Astrocyte of the cerebellum (primary cell): Measurements from ENCODE around the gene CEACAM16.
"Not testable (repeated sequence)": the region's sequence is repeated elsewhere in the genome, so short reads cannot be mapped to it uniquely, and the experiment has no call there.

Experiments used
- DNase-seq: peaks from one replicate; pipeline ENCODE4 v3.0.0-alpha.2; 2011; ENCODE audit warnings: low read depth
- H3K4me3 ChIP-seq: 2 replicates; pipeline ENCODE4 v1.5.1; 2011; ENCODE audit warnings: mild to moderate bottlenecking, low read depth, low read length, moderate library complexity
- in situ Hi-C: cut with HindIII; loops from 2 replicates; pipeline ENCODE4 v1.10.0; 2017; ENCODE audit warnings: low sequenced_read_pairs
- TF ChIP-seq, protein P1 (sequence below): IDR thresholded peaks from 2 replicates; pipeline ENCODE4 v1.5.1; 2012; ENCODE audit warnings: low read length, low read depth, moderate library complexity, mild to moderate bottlenecking; ENCODE audit errors: missing control alignments

CEACAM16 gene

GRCh38 chr19:44708940-44709339, 10.0 kb downstream of the CEACAM16 start:
- in situ Hi-C loops = loop anchor here (25.0 kb wide), 1 partner anchor 128 kb away; the partner anchor contains the start of gene NECTIN2
- no peak overlapping the region for H3K4me3 ChIP-seq
- no peak for DNase-seq
- TF ChIP-seq, protein P1, sequence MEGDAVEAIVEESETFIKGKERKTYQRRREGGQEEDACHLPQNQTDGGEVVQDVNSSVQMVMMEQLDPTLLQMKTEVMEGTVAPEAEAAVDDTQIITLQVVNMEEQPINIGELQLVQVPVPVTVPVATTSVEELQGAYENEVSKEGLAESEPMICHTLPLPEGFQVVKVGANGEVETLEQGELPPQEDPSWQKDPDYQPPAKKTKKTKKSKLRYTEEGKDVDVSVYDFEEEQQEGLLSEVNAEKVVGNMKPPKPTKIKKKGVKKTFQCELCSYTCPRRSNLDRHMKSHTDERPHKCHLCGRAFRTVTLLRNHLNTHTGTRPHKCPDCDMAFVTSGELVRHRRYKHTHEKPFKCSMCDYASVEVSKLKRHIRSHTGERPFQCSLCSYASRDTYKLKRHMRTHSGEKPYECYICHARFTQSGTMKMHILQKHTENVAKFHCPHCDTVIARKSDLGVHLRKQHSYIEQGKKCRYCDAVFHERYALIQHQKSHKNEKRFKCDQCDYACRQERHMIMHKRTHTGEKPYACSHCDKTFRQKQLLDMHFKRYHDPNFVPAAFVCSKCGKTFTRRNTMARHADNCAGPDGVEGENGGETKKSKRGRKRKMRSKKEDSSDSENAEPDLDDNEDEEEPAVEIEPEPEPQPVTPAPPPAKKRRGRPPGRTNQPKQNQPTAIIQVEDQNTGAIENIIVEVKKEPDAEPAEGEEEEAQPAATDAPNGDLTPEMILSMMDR = no peak

- not testable (repeated sequence) for H3K4me3 ChIP-seq, DNase-seq
- in situ Hi-C loops = loop anchor here (25.0 kb wide), 1 partner anchor 128 kb away; the partner anchor contains the start of gene NECTIN2
These were observed 10.7 kb downstream of the CEACAM16 start for GRCh38 chr19:44709434-44710266.

GRCh38 chr19:44710483-44710882, 11.5 kb downstream of the CEACAM16 start:
- no peak overlapping the region for H3K4me3 ChIP-seq
- TF ChIP-seq, protein P1 = no peak
- in situ Hi-C loops = loop anchor here (25.0 kb wide), 1 partner anchor 127 kb away; the partner anchor contains the start of gene NECTIN2
- no peak for DNase-seq

- in situ Hi-C loops = loop anchor here (25.0 kb wide), 1 partner anchor 124 kb away; the partner anchor contains the start of gene NECTIN2
- no peak for DNase-seq
- TF ChIP-seq, protein P1 = no peak
- H3K4me3 ChIP-seq = no peak overlapping the region
These were observed 14.0 kb downstream of the CEACAM16 start for GRCh38 chr19:44712864-44713515.

- DNase-seq = no peak
- in situ Hi-C loops = loop anchor here (25.0 kb wide), 1 partner anchor 123 kb away; the partner anchor contains the start of gene NECTIN2
- H3K4me3 ChIP-seq = no peak overlapping the region
- TF ChIP-seq, protein P1 = no peak
These were observed 15.7 kb downstream of the CEACAM16 start for GRCh38 chr19:44714597-44715169.

DNA sequence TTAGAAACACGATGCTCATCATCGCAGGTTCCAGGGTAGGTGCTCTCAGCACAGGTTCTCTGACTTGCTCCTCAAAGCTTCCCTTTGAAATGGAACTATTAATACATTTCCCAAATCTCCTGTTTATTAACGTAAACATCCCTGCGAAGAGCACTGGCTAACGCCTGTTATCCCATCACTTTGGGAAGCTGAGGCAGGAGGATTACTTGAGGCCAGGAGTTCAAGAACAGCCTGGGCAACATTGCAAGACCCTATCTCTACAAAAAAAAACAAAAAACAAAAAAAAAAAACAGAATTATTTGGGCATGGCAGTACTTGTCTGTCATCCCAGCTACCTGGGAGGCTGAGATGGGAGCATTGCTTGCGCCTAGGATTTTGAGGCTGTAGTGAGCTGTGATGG, 18.7 kb downstream of the CEACAM16 start:
- in situ Hi-C loops = loop anchor here (25.0 kb wide), 1 partner anchor 120 kb away; the partner anchor contains the start of gene NECTIN2
- TF ChIP-seq, protein P1 = no peak
- no peak for DNase-seq
- H3K4me3 ChIP-seq = no peak overlapping the region
